C4-2B (cell line): ENCODE data around the gene TPTE2.

Experiments used
- H3K27ac ChIP-seq: fragments of 450-650 bp; 2 replicates; pipeline ENCODE4 v1.5.1; 2017
- CTCF ChIP-seq: fragments of 450-650 bp; conservative IDR thresholded peaks from 2 replicates; pipeline ENCODE4 v1.5.1; 2017; ENCODE audit warnings: mild to moderate bottlenecking
- ZFX ChIP-seq: fragments of 450-650 bp; IDR thresholded peaks from 2 replicates; pipeline ENCODE4 v1.6.1; 2017

Gene TPTE2

GRCh38 chr13:19587635-19588300 lies 26.4 kb upstream of the TPTE2 start:
- no peak overlapping the region for H3K27ac ChIP-seq
- TF ChIP-seq ZFX = no peak
- peak; percentile 87 for TF ChIP-seq CTCF

- TF ChIP-seq ZFX = no peak
- TF ChIP-seq CTCF = no peak
- H3K27ac ChIP-seq = no peak overlapping the region
Measured at GRCh38 chr13:19586904-19587634, 25.7 kb upstream of the TPTE2 start.

GRCh38 chr13:19581675-19582074 lies 20.3 kb upstream of the TPTE2 start:
- TF ChIP-seq ZFX (no peak), CTCF (no peak)
- H3K27ac ChIP-seq = no peak overlapping the region

- no peak for TF ChIP-seq ZFX
Measured at GRCh38 chr13:19575230-19575629, 13.9 kb upstream of the TPTE2 start.

GRCh38 chr13:19573120-19573716 lies 11.9 kb upstream of the TPTE2 start:
- H3K27ac ChIP-seq = no peak overlapping the region
- TF ChIP-seq CTCF = no peak
- no peak for TF ChIP-seq ZFX

More at GRCh38 chr13:19575230-19575629, 13.9 kb upstream of the TPTE2 start:
- no peak overlapping the region for H3K27ac ChIP-seq

GRCh38 chr13:19572280-19572679 lies 10.9 kb upstream of the TPTE2 start:
- TF ChIP-seq ZFX = no peak
- TF ChIP-seq CTCF = no peak
- no peak overlapping the region for H3K27ac ChIP-seq

GRCh38 chr13:19567820-19568534 lies 6.6 kb upstream of the TPTE2 start:
- TF ChIP-seq ZFX (no peak), CTCF (no peak)
- no peak overlapping the region for H3K27ac ChIP-seq
